GM18858 (cell line): ENCODE measurements around the gene PSMD3.

Experiments
- ATAC-seq: cut with Tn5 transposase; IDR thresholded peaks from one replicate; pipeline ENCODE4 v1.9.1; 2021; ENCODE audit not compliant: unreplicated experiment

PSMD3 gene

DNA sequence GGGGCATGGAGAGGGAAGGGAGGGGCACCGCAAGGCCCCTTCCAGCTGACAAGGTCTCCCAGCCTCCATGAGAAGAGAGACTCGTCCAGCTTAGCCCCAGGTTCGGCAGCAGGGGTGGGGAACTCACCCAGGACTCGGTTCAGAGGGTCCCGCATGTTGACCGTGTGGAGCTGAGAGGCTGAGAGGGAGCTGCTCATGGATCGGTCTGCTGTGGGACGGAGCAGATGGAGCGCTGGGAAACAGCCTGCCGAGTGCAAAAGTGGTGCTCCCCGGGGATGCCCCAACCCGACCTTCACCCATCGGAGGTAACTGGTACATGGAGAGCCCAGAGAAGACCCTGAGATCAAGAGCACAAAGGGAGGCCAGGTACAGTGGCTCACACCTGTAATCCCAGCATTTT, 39.5 kb downstream of the PSMD3 start:
- ATAC-seq = no peak

DNA sequence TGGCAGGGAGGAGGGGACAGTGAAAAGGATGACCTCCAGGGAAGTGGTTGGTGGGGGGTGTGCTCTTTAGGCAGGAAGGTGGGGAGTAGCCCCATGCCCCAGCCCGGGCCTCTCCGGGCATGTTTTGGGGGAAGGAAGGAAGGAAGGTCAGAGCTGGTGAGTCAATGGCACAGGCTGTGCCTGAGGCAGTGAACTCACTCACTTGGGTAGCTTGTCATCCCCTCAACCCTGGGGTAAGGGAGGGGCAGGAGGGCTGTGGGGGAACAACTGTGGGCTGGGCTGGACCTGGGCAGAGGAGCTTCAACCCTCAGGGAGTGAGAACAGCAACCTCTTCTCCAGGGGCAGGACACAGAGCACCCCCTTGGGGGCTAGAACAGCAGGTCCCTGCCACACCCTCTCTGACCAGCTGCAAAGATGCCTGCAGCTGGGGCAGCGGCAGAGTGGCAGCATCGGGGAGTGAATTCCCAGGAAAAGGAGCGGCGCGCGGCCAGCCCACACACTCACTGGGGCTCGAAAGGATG, 40.9 kb downstream of the PSMD3 start:
- ATAC-seq = no peak

DNA sequence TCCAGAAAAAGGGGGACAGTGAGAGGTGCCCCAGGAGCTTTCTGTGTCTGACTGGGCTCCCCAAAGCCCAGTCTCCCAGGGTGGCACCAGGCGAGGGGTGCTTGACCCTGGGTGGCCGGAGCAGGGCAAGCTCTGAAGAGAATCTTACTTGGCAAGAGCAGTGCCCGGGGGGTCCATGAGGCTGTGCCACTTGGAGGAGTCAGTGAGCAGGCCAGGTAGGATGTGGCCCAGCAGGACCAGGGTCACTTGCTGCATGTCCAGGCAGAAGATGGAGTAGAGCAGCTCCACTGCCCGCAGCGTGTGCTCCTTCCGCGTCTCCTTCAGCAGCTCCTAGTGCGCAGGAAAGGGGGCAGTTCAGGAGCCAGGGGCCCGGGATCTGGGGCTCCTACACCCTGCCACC, 41.9 kb downstream of the PSMD3 start:
- no peak for ATAC-seq

DNA sequence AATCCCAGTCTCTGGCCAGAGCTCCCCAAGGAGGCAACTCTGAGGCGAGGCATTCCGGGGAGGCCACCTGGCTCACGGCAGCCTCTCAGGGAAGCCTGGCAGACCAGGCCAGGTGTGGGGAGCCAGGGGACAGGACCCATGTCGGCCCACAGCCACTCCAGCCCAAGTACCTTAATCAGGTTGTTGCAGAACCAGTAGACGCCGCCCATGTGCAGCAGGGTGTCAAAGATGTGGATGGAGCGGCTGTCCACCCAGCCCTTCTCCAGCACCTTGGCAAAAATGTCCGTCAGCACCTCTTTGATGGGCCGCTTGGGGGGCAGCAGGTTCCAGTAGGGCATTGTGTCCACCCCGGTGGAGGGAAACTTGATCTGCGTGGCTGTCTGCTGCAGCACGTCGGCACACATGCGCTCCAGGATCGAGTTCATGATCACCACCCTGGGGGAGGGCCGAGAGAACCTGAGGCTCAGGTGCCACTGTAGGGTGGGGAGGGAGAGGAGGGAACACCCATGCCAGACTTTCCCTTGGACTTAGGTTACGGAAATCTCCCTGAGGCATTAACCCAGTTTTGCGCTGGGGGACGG, 42.4 kb downstream of the PSMD3 start:
- ATAC-seq = no peak

DNA sequence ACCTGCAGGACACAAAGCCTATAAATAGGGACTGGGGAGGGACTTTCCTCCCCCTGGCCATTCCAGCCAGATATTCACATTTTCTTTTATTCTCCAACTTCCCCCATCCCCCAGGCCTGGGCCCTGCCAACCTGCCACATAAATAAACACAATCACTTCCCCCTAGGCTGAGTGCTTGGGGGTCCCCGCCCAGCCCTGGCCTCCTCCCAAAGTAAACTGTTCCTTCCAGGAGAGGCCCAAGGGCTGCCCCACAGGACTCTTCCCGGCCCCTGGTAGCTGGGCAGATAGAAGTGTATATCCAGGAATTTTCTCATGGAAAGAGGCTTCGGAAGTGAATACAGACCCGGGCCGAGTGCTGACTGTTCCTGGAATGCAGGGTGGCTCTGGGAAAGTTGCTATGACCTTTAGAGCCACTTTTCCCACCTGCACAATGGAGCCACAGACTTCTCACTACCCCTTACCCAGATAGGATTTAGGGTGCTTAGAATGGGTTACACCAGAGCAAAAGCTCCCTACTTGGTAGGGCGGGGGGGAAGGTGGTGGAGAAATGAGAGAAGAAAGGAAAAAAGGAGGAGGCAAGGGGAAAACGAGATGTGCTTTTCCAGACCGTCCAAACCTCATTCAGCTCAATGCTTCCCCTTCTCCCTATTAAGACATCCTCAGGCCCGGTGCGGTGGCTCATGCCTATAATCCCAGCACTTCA, 43.1 kb downstream of the PSMD3 start:
- ATAC-seq = no peak

DNA sequence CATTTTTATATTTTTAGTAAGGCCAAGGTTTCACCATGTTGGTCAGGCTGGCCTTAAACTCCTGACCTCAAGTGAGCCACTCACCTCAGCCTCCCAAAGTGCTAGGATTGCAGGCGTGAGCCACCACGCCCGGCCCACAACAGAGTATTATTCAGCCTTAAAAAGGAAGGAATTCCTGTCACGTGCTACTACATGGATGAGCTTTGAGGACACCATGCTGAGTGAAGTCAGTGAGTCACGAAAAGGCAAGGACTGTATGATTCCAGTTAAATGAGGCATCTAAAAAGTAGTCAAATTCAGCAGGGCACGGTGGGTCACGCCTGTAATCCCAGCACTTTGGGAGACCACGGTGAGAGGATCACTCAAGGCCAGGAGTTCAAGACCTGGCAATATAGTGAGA, 44.3 kb downstream of the PSMD3 start:
- ATAC-seq = no peak

DNA sequence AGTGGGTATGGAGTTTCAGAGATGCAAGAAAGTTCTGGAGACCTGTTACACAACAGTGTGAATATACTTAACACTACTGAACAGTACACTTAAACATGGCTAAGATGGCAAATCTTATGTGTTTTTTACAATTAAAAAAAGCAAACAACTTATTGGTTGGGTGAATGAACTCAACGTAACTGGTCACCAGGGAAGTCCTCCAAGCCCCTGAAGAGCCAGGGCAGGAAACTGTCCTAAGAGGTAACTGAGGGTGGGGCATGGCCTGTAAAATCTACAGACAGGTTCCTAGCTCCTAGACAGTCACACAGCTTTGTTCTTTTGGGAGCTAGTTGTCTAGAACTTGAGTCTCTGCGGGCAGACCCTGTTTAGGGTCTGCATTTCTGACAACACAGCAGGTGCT, 45.0 kb downstream of the PSMD3 start:
- ATAC-seq = no peak

DNA sequence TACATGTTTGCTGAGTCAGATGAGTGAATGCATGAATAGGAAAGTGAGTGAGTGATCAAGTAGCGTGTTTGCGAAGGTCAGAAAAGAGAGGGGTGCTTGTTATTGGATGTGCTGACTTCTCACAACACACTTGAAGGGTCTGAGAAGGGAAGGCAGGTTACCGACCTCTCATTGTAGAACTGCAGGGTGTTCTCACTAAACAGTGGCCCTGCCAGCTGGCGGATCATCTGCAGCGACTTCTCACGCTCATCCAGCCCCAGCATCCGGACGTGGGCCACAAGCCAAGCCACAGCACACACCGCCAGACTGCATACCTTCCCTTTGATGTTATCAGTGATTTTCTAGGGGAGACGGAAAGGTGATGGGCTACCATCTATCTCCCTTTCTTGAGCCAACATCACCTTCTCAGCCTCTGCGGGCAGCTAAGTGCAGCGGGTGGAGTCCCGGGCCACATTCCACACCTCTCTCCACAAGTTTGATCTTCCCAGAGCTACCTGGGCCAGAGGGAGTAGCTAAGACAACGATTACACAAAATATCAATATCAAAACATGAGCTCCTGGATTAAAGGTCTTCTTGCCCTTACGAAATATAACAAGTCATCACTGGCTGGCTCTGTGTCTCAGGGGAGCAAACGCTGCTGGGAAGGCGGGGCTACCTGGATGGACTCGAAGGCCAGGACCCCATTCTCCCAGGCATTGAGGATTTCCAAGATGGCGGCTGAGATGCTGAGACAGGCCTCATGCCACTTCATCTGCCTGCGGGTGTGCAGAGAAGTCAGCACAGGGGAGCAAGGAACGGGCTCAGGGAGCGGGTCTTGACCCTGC, 45.6 kb downstream of the PSMD3 start:
- no peak for ATAC-seq

DNA sequence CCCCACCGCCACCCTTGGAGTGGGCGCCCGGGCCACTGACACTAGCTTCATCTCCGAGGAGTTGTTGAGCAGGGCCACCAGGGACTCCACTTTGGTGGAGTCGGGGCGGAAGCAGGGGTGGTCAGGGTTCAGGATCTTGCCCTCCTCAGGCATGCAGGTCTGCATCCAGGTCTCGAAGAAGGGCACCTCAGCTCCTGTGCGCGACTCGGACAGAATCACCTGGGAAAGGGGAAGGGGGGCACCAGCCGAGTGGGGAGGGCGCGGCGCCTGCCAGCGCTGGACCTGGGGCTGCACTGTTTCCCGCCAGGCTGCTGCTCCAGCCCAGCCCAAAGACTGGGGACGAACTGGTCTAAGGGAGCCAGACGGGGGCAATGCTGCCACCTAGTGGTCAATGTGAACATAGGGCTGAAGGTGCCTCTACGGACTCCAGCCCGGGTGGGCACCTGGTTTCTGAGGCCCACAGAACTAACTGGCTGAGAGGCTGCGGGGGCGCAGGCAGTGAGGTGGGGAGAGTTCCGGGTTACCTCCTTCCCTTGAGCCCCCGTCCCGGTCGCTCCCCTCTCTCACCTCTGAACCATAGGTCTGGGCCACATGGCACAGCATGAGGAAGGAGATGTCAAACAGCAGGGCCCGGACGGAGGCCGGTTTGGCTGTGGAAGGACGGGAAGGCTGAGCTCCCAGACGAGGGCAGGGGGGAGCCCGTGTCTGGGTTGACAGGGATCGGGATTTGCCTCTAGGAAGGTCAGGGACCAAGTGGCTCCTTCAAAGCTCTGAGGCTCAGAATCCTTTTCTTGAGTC, 46.4 kb downstream of the PSMD3 start:
- ATAC-seq = no peak

DNA sequence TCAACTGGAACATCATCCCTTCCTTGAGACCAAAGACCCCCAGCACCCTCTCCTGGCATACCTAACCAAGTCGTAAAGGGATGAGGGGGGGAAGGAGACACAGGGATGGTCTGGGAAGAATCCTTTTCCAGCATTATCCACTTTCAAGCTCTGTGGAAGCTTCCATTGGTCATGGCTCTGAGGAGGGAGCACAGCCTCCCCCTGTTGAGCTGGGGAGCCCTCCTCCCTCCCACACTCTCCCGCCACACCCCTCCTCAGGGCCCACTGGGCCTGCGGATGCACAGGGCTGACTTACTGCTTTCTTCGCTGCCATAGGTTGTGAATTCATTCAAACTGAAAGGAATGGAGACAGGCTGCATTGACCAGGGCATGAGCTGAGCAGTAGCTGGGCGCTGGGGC, 47.0 kb downstream of the PSMD3 start:
- ATAC-seq = no peak

DNA sequence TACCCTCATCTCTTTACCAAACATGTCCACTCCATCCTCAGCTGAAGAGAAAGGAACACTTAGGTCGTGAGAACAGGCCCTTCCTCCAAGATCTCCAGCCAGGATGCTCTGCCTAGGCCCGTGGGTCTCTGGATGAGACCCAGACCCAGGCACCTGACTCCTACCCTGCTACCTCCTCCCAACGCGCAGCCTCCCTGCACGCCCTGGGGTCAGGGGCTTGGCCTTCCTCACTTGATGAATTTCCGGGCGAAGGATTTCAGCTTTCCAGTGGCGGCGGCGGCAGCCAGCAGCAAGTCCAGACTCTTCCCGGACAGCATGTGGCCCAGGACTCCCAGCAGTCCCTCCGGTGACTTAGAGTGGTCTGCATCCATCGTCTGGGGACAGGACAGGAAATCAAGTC, 48.0 kb downstream of the PSMD3 start:
- no peak for ATAC-seq

DNA sequence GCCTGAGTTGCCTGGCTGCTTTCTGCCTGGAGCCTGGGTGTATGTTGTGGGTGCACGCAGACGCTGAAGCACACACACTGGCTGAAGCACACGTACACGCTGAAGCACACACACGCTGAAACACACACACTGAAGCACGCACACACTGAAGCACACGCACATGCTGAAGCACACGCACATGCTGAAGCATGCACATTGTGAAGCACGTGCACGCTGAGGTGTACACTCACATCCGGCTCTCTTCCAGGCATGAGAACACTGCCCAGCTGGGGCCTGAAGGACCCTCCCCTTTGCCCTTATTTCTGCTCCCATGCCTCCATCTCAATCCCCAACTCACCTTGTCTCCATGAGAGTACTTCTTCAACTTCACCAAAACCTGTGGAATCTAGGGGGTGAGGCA, 51.1 kb downstream of the PSMD3 start:
- ATAC-seq = no peak

DNA sequence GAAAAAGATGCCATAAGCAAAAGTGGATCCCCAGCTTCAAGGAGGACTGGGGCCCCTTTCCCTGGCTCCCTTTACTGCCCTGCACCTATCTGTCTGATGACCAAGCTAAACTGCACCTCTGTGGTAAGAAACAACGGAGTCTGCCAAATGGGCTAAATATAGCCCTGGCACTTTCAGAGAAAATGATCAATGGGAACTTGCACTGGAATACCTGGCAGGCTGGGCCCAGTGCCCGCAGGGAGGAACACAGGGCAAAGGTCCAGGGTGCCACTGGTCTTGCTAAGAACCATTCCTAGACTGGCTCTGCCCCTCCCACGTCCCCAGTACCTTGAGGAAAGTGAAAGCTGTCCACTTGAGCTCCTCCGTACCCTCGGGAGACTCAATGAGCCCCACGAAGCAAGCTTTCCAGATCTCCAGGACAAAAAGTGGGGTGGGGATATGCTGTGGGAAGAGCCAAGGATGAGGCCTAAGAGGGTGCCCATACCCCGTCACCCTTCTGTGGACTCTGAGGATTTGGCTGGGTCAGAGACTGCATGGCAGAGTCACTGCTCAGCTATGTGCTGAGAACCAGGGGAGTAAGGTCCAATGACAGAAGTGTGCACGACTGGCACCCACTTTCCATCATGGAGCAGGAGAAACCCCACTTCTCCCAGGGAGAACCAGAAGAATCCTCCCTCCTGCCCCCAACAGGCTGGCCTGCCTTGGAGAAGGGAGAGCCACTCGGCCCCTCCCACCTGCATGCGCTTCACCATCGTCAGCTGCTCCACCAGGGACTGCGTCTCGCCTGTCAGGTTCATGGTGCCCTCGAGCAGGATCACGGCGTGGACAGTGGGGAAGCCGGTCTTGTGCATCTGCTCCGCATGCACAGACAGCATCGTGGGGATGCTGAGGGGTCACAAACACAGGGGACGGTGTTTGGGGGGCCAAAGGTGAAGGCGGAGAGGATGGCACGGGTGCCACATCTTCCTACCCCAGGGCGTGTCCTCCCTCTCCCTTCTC, 52.0 kb downstream of the PSMD3 start:
- ATAC-seq = no peak

DNA sequence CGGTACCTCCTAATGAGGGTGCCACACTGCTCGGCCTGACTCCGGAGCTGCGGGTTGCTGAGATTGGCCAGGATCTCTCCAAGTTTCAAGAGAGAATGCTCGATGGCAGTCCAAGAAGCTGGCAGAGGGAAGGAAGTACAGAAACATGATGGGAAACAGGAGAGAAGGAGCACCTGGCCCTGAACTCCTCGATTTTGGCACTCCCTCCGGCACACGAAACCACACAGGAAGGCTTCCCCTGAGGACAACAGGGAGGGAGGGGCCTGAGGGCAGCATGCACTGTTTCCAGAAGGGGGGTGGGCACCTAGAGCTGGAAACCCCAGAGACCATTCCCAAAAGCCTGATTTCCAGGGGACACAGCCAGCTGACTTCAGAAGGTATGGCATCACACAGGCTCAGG, 52.7 kb downstream of the PSMD3 start:
- ATAC-seq = no peak

DNA sequence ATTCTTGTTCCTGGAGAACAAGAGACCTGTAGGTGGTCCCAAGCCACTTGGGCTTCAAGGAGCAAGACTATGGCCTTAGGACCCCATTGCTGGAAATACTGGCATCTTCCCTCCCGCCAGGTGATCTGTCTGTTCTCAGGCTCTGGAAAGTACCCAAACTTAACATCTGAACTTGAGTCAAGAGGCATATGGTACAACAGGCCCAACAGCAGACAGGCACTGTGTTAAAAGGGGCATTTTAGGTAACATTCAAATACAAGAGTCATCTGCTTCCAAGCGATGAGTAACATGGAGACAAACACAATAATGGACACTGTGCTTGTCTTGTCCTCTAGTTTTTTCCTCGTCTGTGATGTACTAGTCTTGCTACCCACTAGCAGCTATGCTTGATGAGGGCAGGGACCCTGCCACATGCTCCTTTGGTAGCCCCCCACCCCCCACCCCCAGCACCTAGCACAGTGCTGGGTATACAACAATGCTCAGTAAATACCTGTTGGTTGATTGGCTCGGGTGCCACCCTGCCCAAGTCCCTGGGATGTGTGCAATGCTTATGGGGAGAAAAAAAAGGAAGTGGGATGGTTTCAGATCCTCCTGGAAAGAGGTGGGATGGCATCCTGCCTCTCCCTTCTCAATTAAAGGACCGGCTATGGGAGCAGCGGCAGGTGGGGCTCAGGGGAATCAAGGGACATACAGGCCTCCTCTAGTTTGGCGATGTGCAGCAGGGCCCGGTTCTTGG, 54.0 kb downstream of the PSMD3 start:
- no peak for ATAC-seq

DNA sequence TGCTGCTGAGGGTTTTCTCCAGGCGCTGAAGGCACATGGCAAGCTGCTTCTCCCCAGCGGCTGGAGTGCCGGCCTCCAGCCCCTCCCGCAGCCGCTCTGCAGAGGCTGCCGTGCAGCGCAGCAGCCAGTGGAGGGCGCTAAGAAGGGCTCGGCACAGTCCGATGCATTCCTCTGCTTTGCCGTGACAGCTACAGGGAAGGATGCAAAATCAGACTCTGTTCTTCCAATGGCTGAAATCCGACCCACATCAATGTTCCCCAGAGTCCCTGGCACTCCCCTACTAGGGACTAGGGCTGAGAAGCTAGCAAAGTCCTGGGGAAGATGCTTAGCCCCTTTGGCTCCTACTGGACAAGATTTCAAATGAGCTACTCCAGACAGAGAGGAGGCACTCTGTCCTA, 54.6 kb downstream of the PSMD3 start:
- no peak for ATAC-seq

DNA sequence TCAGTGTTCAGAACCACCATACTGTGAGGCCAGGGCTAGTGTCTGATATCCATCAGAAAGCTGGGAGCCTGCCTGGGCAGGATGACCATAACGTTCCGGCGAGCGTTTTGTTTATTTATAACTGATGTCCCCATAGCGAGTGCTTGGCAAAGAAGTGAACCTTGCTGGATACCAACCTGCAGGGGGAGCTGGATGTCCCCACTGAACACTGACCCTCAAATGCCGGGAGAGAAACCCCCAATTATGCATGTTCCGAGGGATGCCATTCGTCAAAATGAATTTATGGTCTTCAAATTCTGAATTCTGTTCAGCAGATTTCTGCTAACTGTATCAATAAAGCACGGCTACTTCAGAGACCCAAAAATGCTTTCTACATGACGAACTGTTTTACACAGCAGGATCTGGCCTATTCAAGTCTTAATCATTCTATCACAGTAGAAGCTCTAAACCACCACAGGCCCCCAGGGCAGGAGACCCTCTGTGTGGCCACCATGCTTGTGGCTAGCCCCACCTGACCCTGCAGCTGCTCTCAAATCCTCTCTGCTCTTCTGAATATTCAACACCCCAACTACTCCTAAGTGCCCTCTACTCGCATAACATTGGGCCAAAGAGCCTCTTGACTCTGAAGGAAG, 58.4 kb downstream of the PSMD3 start:
- no peak for ATAC-seq

DNA sequence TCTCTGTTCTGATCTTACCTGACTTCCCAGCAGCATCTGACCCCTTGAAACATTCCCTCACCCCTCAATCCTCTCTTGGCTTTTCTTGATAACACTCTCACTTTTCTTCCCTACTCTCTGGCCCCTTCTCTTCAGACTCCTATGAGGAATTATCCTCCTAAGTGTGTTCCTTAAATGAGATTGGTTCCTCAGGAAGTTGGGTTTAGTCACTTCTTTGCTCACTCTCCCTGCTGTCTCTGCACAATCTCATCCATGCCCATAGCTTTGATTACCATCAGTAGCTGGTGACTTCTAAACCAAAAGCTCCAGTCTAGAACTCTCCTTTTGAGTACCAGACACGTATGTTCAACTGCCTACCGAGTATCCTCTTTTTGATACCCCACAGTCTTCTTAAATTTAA, 60.6 kb downstream of the PSMD3 start:
- no peak for ATAC-seq
